KG1 (cell line): ENCODE measurements around the gene SLC39A3.

Source experiments
- DNase-seq: peaks from one replicate; lab custom pipeline; 2025; lab: John Stamatoyannopoulos, UW

SLC39A3 gene

GRCh38 chr19:2768365-2769132 is 28.7 kb upstream of the SLC39A3 start:
- DNase-seq: no peak

- DNase-seq: no peak
Observed at GRCh38 chr19:2767688-2768087, 27.9 kb upstream of the SLC39A3 start.

- DNase-seq: no peak
Observed at GRCh38 chr19:2766594-2767372, 27.0 kb upstream of the SLC39A3 start.

- no peak for DNase-seq
Observed at GRCh38 chr19:2765376-2765775, 25.6 kb upstream of the SLC39A3 start.

GRCh38 chr19:2764945-2765344 is 25.1 kb upstream of the SLC39A3 start:
- DNase-seq: no peak

- no peak for DNase-seq
Observed at GRCh38 chr19:2763687-2764086, 23.9 kb upstream of the SLC39A3 start.

GRCh38 chr19:2762783-2763496 is 23.1 kb upstream of the SLC39A3 start:
- no peak for DNase-seq

GRCh38 chr19:2761876-2762782 is 22.3 kb upstream of the SLC39A3 start:
- DNase-seq: no peak

GRCh38 chr19:2761309-2761677 is 21.5 kb upstream of the SLC39A3 start:
- no peak for DNase-seq

- DNase-seq: no peak
Observed at GRCh38 chr19:2759965-2760364, 20.1 kb upstream of the SLC39A3 start.

GRCh38 chr19:2759362-2759761 is 19.5 kb upstream of the SLC39A3 start:
- DNase-seq: no peak

- no peak for DNase-seq
Observed at GRCh38 chr19:2758601-2759313, 18.9 kb upstream of the SLC39A3 start.

GRCh38 chr19:2756921-2757881 is 17.4 kb upstream of the SLC39A3 start:
- DNase-seq: no peak

- DNase-seq: no peak
Observed at GRCh38 chr19:2756477-2756876, 16.7 kb upstream of the SLC39A3 start.

GRCh38 chr19:2755811-2756210 is 16.0 kb upstream of the SLC39A3 start:
- no peak for DNase-seq

- no peak for DNase-seq
Observed at GRCh38 chr19:2755448-2755705, 15.6 kb upstream of the SLC39A3 start.

GRCh38 chr19:2754659-2755447 is 15.0 kb upstream of the SLC39A3 start:
- no peak for DNase-seq

GRCh38 chr19:2751438-2751830 is 11.6 kb upstream of the SLC39A3 start:
- no peak for DNase-seq

- no peak for DNase-seq
Observed at GRCh38 chr19:2750808-2751437, 11.1 kb upstream of the SLC39A3 start.
